GM12878 (cell line): Measurements from ENCODE around the gene CABLES1. TPM values are rescaled to one million over a fixed set of nuclear protein-coding genes. Genes with fewer than 3 reads are reported as not detected.

ENCODE experiments used
- ATAC-seq: fragments of 200-7000 bp; cut with Tn5 transposase; 3 replicates; pipeline ENCODE4 v1.9.1; 2020; ENCODE audit warnings: mild to moderate bottlenecking, moderate library complexity
- BruUV-seq: library from RNA; stranded (reverse); fragments of 400-500 nt; replicated peaks from 2 replicates; lab custom pipeline; 2021; lab: Mats Ljungman, UMichigan
- CTCF ChIA-PET: fragments of 300-600 bp; sonication (Branson Sonifier 250); formaldehyde crosslinking; extraction: SDS; loops from one replicate; lab custom pipeline; 2021; ENCODE audit warnings: inconsistent platforms; lab: Yijun Ruan, JAX
- POLR2A ChIA-PET: fragments of 350-600 bp; formaldehyde crosslinking; extraction: SDS; loops from one replicate; lab custom pipeline; 2021; ENCODE audit warnings: inconsistent platforms; lab: Charles Lee
- RAD21 ChIA-PET: fragments of 300-600 bp; sonication (Branson Sonifier 250); formaldehyde crosslinking; loops from one replicate; lab custom pipeline; 2023; ENCODE audit warnings: antibody characterized with exemption; ENCODE audit not compliant: unreplicated experiment; lab: Charles Lee
- SMC1A ChIA-PET: fragments of 300-600 bp; sonication (Branson Sonifier 250); formaldehyde crosslinking; loops from one replicate; lab custom pipeline; 2023; ENCODE audit not compliant: unreplicated experiment, uncharacterized antibody; lab: Charles Lee
- DNase-seq: peaks from one replicate; pipeline ENCODE4 v3.0.0-alpha.2; 2011; ENCODE audit warnings: low read depth, low spot score
- FAIRE-seq: peaks from 3 replicates; lab custom pipeline; 2011; peaks lifted over from hg19 to GRCh38; lab: Jason Lieb, UNC
- H2AFZ ChIP-seq: 2 replicates; pipeline ENCODE4 v1.6.0; 2011; ENCODE audit warnings: low read depth, low read length, control low read depth; ENCODE audit not compliant: control insufficient read depth
- H3K27ac ChIP-seq: 2 replicates; pipeline ENCODE4 v1.5.1; 2011; ENCODE audit warnings: control low read depth; ENCODE audit not compliant: control insufficient read depth, insufficient read depth
- H3K27me3 ChIP-seq, 2 experiments: replicated peaks in 1 of 2; 2 replicates each; pipeline versions ENCODE4 v1.6.0 to v1.6.1; 2011; ENCODE audit warnings: low read length in 1 of 2; ENCODE audit not compliant: control insufficient read depth in 2 of 2, insufficient read depth in 2 of 2
- H3K36me3 ChIP-seq, 2 experiments: 2 replicates each; pipeline ENCODE4 v1.5.1; 2011; ENCODE audit warnings: low read length in 1 of 2; ENCODE audit not compliant: control insufficient read depth in 2 of 2, insufficient read depth in 2 of 2
- H3K4me1 ChIP-seq: 2 replicates; pipeline ENCODE4 v1.6.1; 2011; ENCODE audit warnings: mild to moderate bottlenecking, low read length, moderate library complexity, mixed read lengths; ENCODE audit not compliant: control insufficient read depth, insufficient read depth
- H3K4me2 ChIP-seq: 2 replicates; pipeline ENCODE4 v1.6.0; 2011; ENCODE audit warnings: control low read depth; ENCODE audit not compliant: control insufficient read depth, insufficient read depth
- H3K4me3 ChIP-seq: fragments of 200-600 bp; sonication (generic); 2 replicates; pipeline ENCODE4 v1.5.1; 2016
- H3K79me2 ChIP-seq: 2 replicates; pipeline ENCODE4 v1.6.0; 2011; ENCODE audit warnings: low read length; ENCODE audit not compliant: control insufficient read depth, insufficient read depth
- H3K9ac ChIP-seq: 2 replicates; pipeline ENCODE4 v1.8.0; 2011; ENCODE audit warnings: low read length, control low read depth, mixed read lengths; ENCODE audit not compliant: control insufficient read depth, insufficient read depth
- H3K9me3 ChIP-seq: replicated peaks from 3 replicates; pipeline ENCODE4 v1.5.1; 2011; ENCODE audit warnings: mild to moderate bottlenecking, low read length; ENCODE audit not compliant: control insufficient read depth, insufficient read depth
- H4K20me1 ChIP-seq: 2 replicates; pipeline ENCODE4 v1.6.0; 2011; ENCODE audit not compliant: control insufficient read depth, insufficient read depth
- BCL3 ChIP-seq: IDR thresholded peaks from 2 replicates; pipeline ENCODE4 v1.6.1; 2011; ENCODE audit warnings: borderline replicate concordance, low read depth, mild to moderate bottlenecking, moderate library complexity, low read length; ENCODE audit not compliant: insufficient read depth, poor library complexity, severe bottlenecking
- CTCF ChIP-seq, 3 experiments: IDR thresholded peaks in 2 of 3; conservative IDR thresholded peaks in 1 of 3; 2 replicates each; pipeline ENCODE4 v1.5.1; 2011; ENCODE audit warnings: low read depth in 3 of 3, low read length in 3 of 3, mild to moderate bottlenecking in 3 of 3, control low read depth in 2 of 3, moderate library complexity in 2 of 3, inconsistent platforms in 1 of 3, mixed read lengths in 1 of 3; ENCODE audit not compliant: control insufficient read depth in 2 of 3, insufficient read depth in 1 of 3; ENCODE audit errors: extremely low read depth in 1 of 3
- HDAC2 ChIP-seq: fragments of 200-600 bp; sonication (generic); IDR thresholded peaks from 2 replicates; pipeline ENCODE4 v1.6.1; 2017
- HDAC6 ChIP-seq: fragments of 200-600 bp; sonication (generic); IDR thresholded peaks from one replicate; pipeline ENCODE4 v1.8.0; 2017; ENCODE audit warnings: antibody characterized with exemption; ENCODE audit not compliant: unreplicated experiment
- HDGF ChIP-seq: fragments of 450-650 bp; IDR thresholded peaks from 2 replicates; pipeline ENCODE4 v1.6.1; 2016; ENCODE audit warnings: antibody characterized with exemption
- POU2F2 ChIP-seq: IDR thresholded peaks from 3 replicates; pipeline ENCODE4 v1.6.1; 2011; ENCODE audit warnings: low read depth, mild to moderate bottlenecking, low read length, borderline replicate concordance
- WGBS: methylation state at CpG from one replicate; pipeline ENCODE4 v1.1.6; 2016; ENCODE audit warnings: low lambda C conversion rate; ENCODE audit not compliant: insufficient replicate concordance, insufficient coverage; ENCODE audit errors: missing lambda C conversion rate; 5-methylcytosine and 5-hydroxymethylcytosine counted together
- in situ Hi-C: fragments of 300-500 bp; cut with MboI; formaldehyde crosslinking; loops from 9 replicates; pipeline ENCODE4 v1.14.3; 2018; ENCODE audit warnings: mixed read lengths
- intact Hi-C: fragments of 100-400 bp; cut with micrococcal nuclease; formaldehyde crosslinking; loops from one replicate; pipeline ENCODE4 v1.14.2; 2022; ENCODE audit not compliant: unreplicated experiment
- polyA plus RNA-seq, 11 experiments: library from polyadenylated mRNA; depleted of rRNA in 4 of 11; unstranded in 6 of 11; stranded (reverse) in 5 of 11; fragments of >200 nt; fragmentation: Nextera tagmentation in 4 of 11; fragmentation: Illumina TruSeq in 1 of 11; extraction: Ambion mirVana in 4 of 11; extraction: Trizol in 1 of 11; gene quantifications; 1 replicate in 1 of 11; 2 replicates in 10 of 11; pipeline versions ENCODE4 v1.2.1 to v1.2.3, GENCODE V29; 2011 to 2016; ENCODE audit warnings: inconsistent platforms in 2 of 11, missing spikeins in 2 of 11, low read depth in 1 of 11
- total RNA-seq, 4 experiments: library from RNA; depleted of rRNA in 3 of 4; stranded (reverse); fragments of >200 nt in 3 of 4; fragmentation: Illumina TruSeq in 1 of 4; extraction: Trizol in 1 of 4; gene quantifications; 2 replicates each; pipeline versions ENCODE4 v1.2.1 to v1.2.3, GENCODE V29; 2013 to 2021

CABLES1 gene
- total and polyA plus RNA-seq, 10 of the 15 experiments (the other 5 are each of a cell fraction or from before 2014, with no cell fraction given): 2.9 to 27.2 (median 8.2) TPM

GRCh38 chr18:23207191-23207955, 72.1 kb downstream of the CABLES1 start:
- POLR2A ChIA-PET: interaction anchor here (0.6 kb wide), 1 partner anchor 48 kb away, joined by 3 read pairs; no protein-coding TSS in a partner anchor
- H3K27ac ChIP-seq: no peak overlapping the region
- H3K4me1 ChIP-seq: no peaks in the 10 kb centered on the region
- CTCF ChIA-PET: interaction anchor here (0.6 to 4.9 kb wide), 14 partner anchors 8 to 408 kb away, joined by 3 to 58 read pairs (median 4); no protein-coding TSS in a partner anchor
- TF ChIP-seq BCL3 (no peak), HDAC6 (no peak), HDGF (no peak), CTCF (IDR thresholded peaks at IDR 0.05 in 2 of 3, conservative IDR thresholded peaks at IDR 0.05 in 1 of 3; ENCODE audit: control insufficient read depth in 2 of 3, extremely low read depth in 1 of 3, insufficient read depth in 1 of 3, low read depth in 3 of 3, low read length in 3 of 3) (peak in 2 of 3 experiments; percentile 55 to 59; a peak in 4 of 6 replicates), POU2F2 (no peak), HDAC2 (no peak)
- DNase-seq (no peak), FAIRE-seq (no peak), ATAC-seq (peak; percentile 69)
- H3K4me2 ChIP-seq: no peak overlapping the region
- no peak overlapping the region for H3K9ac ChIP-seq
- BruUV-seq: no TSS peak
- no peak overlapping the region for H3K4me3 ChIP-seq
- H2AFZ ChIP-seq: no peak overlapping the region
- H3K27me3 ChIP-seq: no peaks in the 10 kb centered on the region
- intact Hi-C loops: no loop called here
- in situ Hi-C loops: no loop called here
- peaks cover 6% of the 10 kb centered on the region; the same call in 2 of the 3 replicates for H3K9me3 ChIP-seq
- H4K20me1 ChIP-seq: no peaks in the 10 kb centered on the region
- no peaks in the 10 kb centered on the region for H3K79me2 ChIP-seq
- SMC1A ChIA-PET: interaction anchor here (0.7 to 1.9 kb wide), 4 partner anchors 12 to 394 kb away, joined by 3 to 6 read pairs (median 3); no protein-coding TSS in a partner anchor
- RAD21 ChIA-PET: interaction anchor here (0.8 to 2.2 kb wide), 2 partner anchors 17 to 73 kb away, joined by 3 to 10 read pairs; no protein-coding TSS in a partner anchor
- H3K36me3 ChIP-seq: peaks cover 5 to 9% of the 10 kb centered on the region in 2 experiments; a peak in 3 of 4 replicates
- 77% methylated on average over 9 of the region's 9 CpGs for WGBS
